ENCODE measurements around the gene CERT1. TPM values are rescaled to one million over a fixed set of nuclear protein-coding genes. Genes with fewer than 3 reads are reported as not detected.

CERT1 gene
- total RNA-seq, 1 experiment from 2014 or later: 50.2 TPM

GRCh38 chr5:75389430-75389829 is 122.0 kb downstream of the CERT1 start:
- H3K4ac ChIP-seq (ENCODE audit: low read depth, low read length): no peak overlapping the region
- no peak for DNase-seq
- no peak overlapping the region for H3K27ac Mint-ChIP-seq
- H2BK120ac ChIP-seq (ENCODE audit: low read depth, low read length, poor library complexity, severe bottlenecking): no peak overlapping the region
- no peak overlapping the region for H2BK15ac ChIP-seq (ENCODE audit: low read depth, low read length)
- no peaks in the 10 kb centered on the region for H3K4me1 Mint-ChIP-seq
- no peak overlapping the region for H2AK5ac ChIP-seq (ENCODE audit: insufficient read length, low read length)
- TF ChIP-seq CTCF (conservative IDR thresholded peaks at IDR 0.05): no peak
- no peak overlapping the region for H4K91ac ChIP-seq (ENCODE audit: insufficient read length, low read depth, low read length)
- no peaks in the 10 kb centered on the region for H3K9me3 Mint-ChIP-seq
- H3K9me3 ChIP-seq (ENCODE audit: control insufficient read depth, low read depth, low read length): no peaks in the 10 kb centered on the region
- H3K23me2 ChIP-seq (ENCODE audit: insufficient read length, low read depth, low read length, poor library complexity, severe bottlenecking): no peaks in the 10 kb centered on the region
- no peaks in the 10 kb centered on the region for H3K27me3 ChIP-seq (ENCODE audit: insufficient read depth, low read length)
- H3K4me1 ChIP-seq (ENCODE audit: insufficient read depth, low read length): no peaks in the 10 kb centered on the region
- H3K23ac ChIP-seq (ENCODE audit: insufficient read length, low read depth, low read length): no peak overlapping the region
- no peaks in the 10 kb centered on the region for H3K27me3 Mint-ChIP-seq (ENCODE audit: low read depth)
- no peak overlapping the region for H2AFZ ChIP-seq (ENCODE audit: low read length)
- no peak overlapping the region for H3K27ac ChIP-seq (ENCODE audit: insufficient read length, low read depth, low read length)
- H3K79me1 ChIP-seq (ENCODE audit: insufficient read depth, low read depth, low read length, poor library complexity, severe bottlenecking): no peaks in the 10 kb centered on the region
- no peaks in the 10 kb centered on the region for H4K20me1 ChIP-seq (ENCODE audit: control insufficient read depth, insufficient read depth, insufficient read length)
- WGBS (ENCODE audit: extremely low coverage, insufficient read length, low lambda C conversion rate): no CpG with 5 or more reads among the region's 2 CpGs
- H4K5ac ChIP-seq (ENCODE audit: insufficient read length, low read depth, low read length): no peak overlapping the region
- H3K4me2 ChIP-seq (ENCODE audit: insufficient read depth, insufficient read length, low read length): no peak overlapping the region
- no peak overlapping the region for H2BK5ac ChIP-seq (ENCODE audit: insufficient read length, low read length)
- H3K4me3 Mint-ChIP-seq: no peak overlapping the region
- no peak overlapping the region for H4K8ac ChIP-seq (replicated peaks; ENCODE audit: insufficient read length, low read depth, low read length)
- no peak overlapping the region for H3T11ph ChIP-seq (ENCODE audit: low read length)
- no peak overlapping the region for H2BK12ac ChIP-seq (ENCODE audit: insufficient read length, low read depth, low read length)
- peaks cover 0 to 17% (median 16%) of the 10 kb centered on the region in 3 experiments; a peak in 5 of 7 replicates for H3K36me3 Mint-ChIP-seq (ENCODE audit: insufficient read depth in 1 of 3, low read depth in 3 of 3)
- no peak overlapping the region for H2BK20ac ChIP-seq (ENCODE audit: low read depth, low read length, poor library complexity, severe bottlenecking)
- no peak overlapping the region for H3K56ac ChIP-seq (ENCODE audit: insufficient read length, low read depth, low read length)
- no peak overlapping the region for H3K18ac ChIP-seq (ENCODE audit: insufficient read length, low read depth, low read length)
- H3K14ac ChIP-seq (ENCODE audit: insufficient read depth, low read length): no peak overlapping the region
- no peak overlapping the region for H3K9ac ChIP-seq (ENCODE audit: extremely low read depth, insufficient read length, low read length)
- no peaks in the 10 kb centered on the region for H3K79me2 ChIP-seq (ENCODE audit: insufficient read depth, low read length)

Data from H9 (cell line).